Measurements from ENCODE around the gene ATP7B. TPM values are rescaled to one million over a fixed set of nuclear protein-coding genes. Genes with fewer than 3 reads are reported as not detected.
A peak's percentile ranks its signal among the peaks of the same experiment; 100 is the strongest.

The ATP7B gene
- total and polyA plus RNA-seq, 2 of the 4 experiments (the other 2 are of a cell fraction) = 2.7 to 2.9 TPM

DNA sequence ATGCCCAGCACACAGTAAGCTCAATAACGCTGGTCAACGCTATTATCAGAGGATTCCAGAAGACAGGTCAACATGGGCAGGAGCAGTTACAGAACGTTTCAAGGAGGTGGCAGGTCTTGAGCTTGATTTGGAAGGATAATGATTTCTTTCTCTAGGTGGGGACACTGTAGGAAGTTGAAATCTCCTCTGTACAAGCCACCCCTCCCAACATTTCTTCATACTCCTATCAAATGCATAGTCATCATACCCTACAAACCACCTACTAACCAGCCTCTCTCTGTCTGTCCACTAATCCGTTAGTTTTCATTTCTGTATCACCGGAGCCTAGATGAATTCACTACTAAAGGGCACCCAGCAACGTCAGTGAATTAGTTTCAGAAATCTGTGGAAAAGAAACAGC, 1.3 kb downstream of the ATP7B start:
- intact Hi-C loops (cut with micrococcal nuclease) = loop anchor here (5.0 to 10.0 kb wide), 2 partner anchors 195 to 442 kb away; partner anchors contain the start of gene VPS36
- no peaks in the 10 kb centered on the region for H4K20me1 ChIP-seq (ENCODE audit: insufficient read depth, low read length)
- no peak for TF ChIP-seq MAFK (IDR thresholded peaks at IDR 0.05; ENCODE audit: low read depth, low read length)
- no peak overlapping the region for H4K5ac ChIP-seq (ENCODE audit: low read depth, low read length)
- BruUV-seq (replicated peaks) = no TSS peak
- POLR2A ChIA-PET (ENCODE audit: unreplicated experiment) = no interaction called here
- H3K9me3 ChIP-seq (ENCODE audit: control insufficient read depth, insufficient read depth, low read length) = no peaks in the 10 kb centered on the region
- no peak overlapping the region for H3K4me3 ChIP-seq (ENCODE audit: insufficient read depth, low read depth, low read length)
- CTCF ChIA-PET = no interaction called here
- no peak overlapping the region for H2AK5ac ChIP-seq (ENCODE audit: low read depth, low read length)
- H3K4ac ChIP-seq (ENCODE audit: low read depth, low read length) = no peak overlapping the region
- no peak overlapping the region for H2BK20ac ChIP-seq (ENCODE audit: low read depth, low read length)
- H3K27ac ChIP-seq (ENCODE audit: insufficient read depth, low read length) = no peak overlapping the region
- H3K27me3 ChIP-seq (ENCODE audit: control insufficient read depth, insufficient read depth, low read length) = peaks cover 14% of the 10 kb centered on the region
- no peak overlapping the region for H4K8ac ChIP-seq (ENCODE audit: low read depth in 2 of 2, low read length in 2 of 2)
- dilution Hi-C loops (cut with HindIII; ENCODE audit: low sequenced_read_pairs, unreplicated experiment) = no loop called here
- H2BK120ac ChIP-seq (ENCODE audit: low read depth, low read length) = no peak overlapping the region
- H3K23ac ChIP-seq (ENCODE audit: low read depth, low read length) = peak overlapping the region; percentile 47; the same call in 1 of the 2 replicates
- WGBS, 2 experiments (ENCODE audit: extremely low coverage in 2 of 2, insufficient read length in 1 of 2) = no CpG with 5 or more reads among the region's 6 CpGs
- DNase-seq = no peak
- no peak overlapping the region for H4K91ac ChIP-seq (ENCODE audit: insufficient read depth, low read depth, low read length)
- peaks cover 2% of the 10 kb centered on the region; the same call in 1 of the 2 replicates for H3K9me1 ChIP-seq (ENCODE audit: insufficient read depth, low read length)
- peaks cover 4 to 9% of the 10 kb centered on the region in 2 experiments for H3K79me1 ChIP-seq (ENCODE audit: low read depth in 1 of 2, low read length in 2 of 2)
- no peak overlapping the region for H2BK5ac ChIP-seq (ENCODE audit: low read depth, low read length, poor library complexity, severe bottlenecking)
- H3K18ac ChIP-seq (ENCODE audit: low read depth, low read length) = no peak overlapping the region
- H3K14ac ChIP-seq (replicated peaks; ENCODE audit: low read depth, low read length) = no peak overlapping the region
- in situ Hi-C loops (cut with MboI; ENCODE audit: low sequenced_read_pairs) = loop anchor here (25.0 kb wide), 1 partner anchor 452 kb away; the partner anchor contains the start of genes CKAP2 and VPS36
- no peak overlapping the region for H3K56ac ChIP-seq (ENCODE audit: extremely low read depth, insufficient read depth, low read length)
- H2AFZ ChIP-seq (replicated peaks; ENCODE audit: low read length, poor library complexity) = no peak overlapping the region
- H2BK15ac ChIP-seq (ENCODE audit: low read depth, low read length) = no peak overlapping the region
- H3K4me1 ChIP-seq (ENCODE audit: control insufficient read depth, insufficient read depth, low read length) = no peaks in the 10 kb centered on the region
- H2AK9ac ChIP-seq (replicated peaks; ENCODE audit: low read depth, low read length, poor library complexity) = peak overlapping the region; percentile 53
- H3K9ac ChIP-seq (ENCODE audit: low read depth, low read length) = no peak overlapping the region
- H3K36me3 ChIP-seq (ENCODE audit: control insufficient read depth, insufficient read depth, low read length) = no peaks in the 10 kb centered on the region
- H3K4me2 ChIP-seq (ENCODE audit: low read depth, low read length) = no peak overlapping the region
- no peak for ATAC-seq (ENCODE audit: low read depth)

All from IMR-90 (cell line).